SK-N-MC (cell line): ENCODE results near the gene TPM4.
"Not testable (repeated sequence)": the region's sequence is repeated elsewhere in the genome, so short reads cannot be mapped to it uniquely, and the experiment has no call there.

Experiments used
- DNase-seq: peaks from one replicate; pipeline ENCODE4 v3.0.0-alpha.2; 2011; ENCODE audit warnings: low read depth, low spot score
- H3K27ac ChIP-seq: fragments of 200-600 bp; sonication (generic); 2 replicates; pipeline ENCODE4 v1.5.1; 2016; ENCODE audit warnings: mixed run types
- H3K36me3 ChIP-seq: fragments of 200-600 bp; sonication (generic); 2 replicates; pipeline ENCODE4 v1.6.1; 2017; ENCODE audit warnings: antibody characterized with exemption, low read length, mixed read lengths; ENCODE audit not compliant: insufficient read depth
- H3K4me3 ChIP-seq: fragments of 200-600 bp; sonication (generic); 2 replicates; pipeline ENCODE4 v1.5.1; 2016
- H3K9ac ChIP-seq: fragments of 200-600 bp; sonication (generic); 2 replicates; pipeline ENCODE4 v1.8.0; 2017; ENCODE audit warnings: mixed run types, mixed read lengths; ENCODE audit not compliant: insufficient read length
- H3K9me3 ChIP-seq: fragments of 200-600 bp; sonication (generic); 2 replicates; pipeline ENCODE4 v1.6.1; 2017; ENCODE audit warnings: low read depth, mild to moderate bottlenecking, antibody characterized with exemption, low read length, moderate library complexity, mixed read lengths
- EZH2 ChIP-seq: fragments of 200-600 bp; sonication (generic); IDR thresholded peaks from one replicate; pipeline ENCODE4 v1.6.1; 2017; ENCODE audit warnings: antibody characterized with exemption
- FOXP2 ChIP-seq: optimal IDR thresholded peaks from 2 replicates; pipeline ENCODE3; 2011; ENCODE audit warnings: mild to moderate bottlenecking, moderate library complexity; ENCODE audit not compliant: insufficient read depth; ENCODE audit errors: extremely low read length, control extremely low read depth
- POLR2AphosphoS5 ChIP-seq: IDR thresholded peaks from 2 replicates; pipeline ENCODE4 v1.6.1; 2012; ENCODE audit warnings: mild to moderate bottlenecking, low read depth, low read length, borderline replicate concordance

TPM4 gene

DNA sequence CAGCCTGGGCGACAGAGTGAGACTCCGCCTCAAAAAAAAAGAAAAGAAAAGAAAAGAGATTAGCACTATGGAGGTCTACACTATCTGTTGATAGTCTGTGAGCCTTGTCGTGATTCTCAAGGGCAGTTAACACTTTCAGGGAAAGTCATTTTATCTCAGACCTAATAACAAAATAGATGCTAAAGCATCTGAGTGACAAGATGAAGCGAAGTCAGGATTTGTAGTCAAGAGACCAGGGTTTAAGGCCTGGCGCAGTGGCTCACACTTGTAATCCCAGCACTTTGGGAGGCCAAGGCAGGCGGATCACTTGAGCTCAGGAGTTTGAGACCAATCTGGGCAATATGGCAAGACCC, 22.1 kb downstream of the TPM4 start:
- H3K27ac ChIP-seq, result no peak overlapping the region
- H3K36me3 ChIP-seq, result peaks cover 97% of the 10 kb centered on the region
- H3K9ac ChIP-seq, result no peak overlapping the region
- DNase-seq, result no peak
- H3K9me3 ChIP-seq, result no peaks in the 10 kb centered on the region
- TF ChIP-seq POLR2AphosphoS5 (no peak), FOXP2 (no peak), EZH2 (no peak)
- H3K4me3 ChIP-seq, result no peak overlapping the region

DNA sequence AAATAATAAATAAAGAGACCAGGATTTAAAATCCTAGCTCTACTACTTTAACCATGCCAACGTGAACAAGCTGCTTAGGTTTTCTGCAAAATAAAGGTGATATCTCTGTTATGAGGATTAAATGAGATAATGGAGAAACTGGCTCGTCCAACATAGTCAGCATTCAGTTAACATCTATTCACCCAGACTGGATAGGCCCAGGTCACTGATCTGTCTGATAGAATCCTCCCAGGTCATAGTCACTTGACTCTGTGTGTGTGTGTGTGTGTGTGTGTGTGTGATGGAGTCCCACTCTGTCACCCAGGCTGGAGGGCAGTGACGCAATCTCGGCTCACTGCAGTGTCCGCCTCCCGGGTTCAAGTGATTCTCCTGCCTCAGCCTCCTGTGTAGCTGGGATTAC, 22.5 kb downstream of the TPM4 start:
- no peak for DNase-seq
- Histone ChIP-seq H3K27ac (no peak overlapping the region), H3K36me3 (peaks cover 95% of the 10 kb centered on the region), H3K4me3 (no peak overlapping the region), H3K9ac (no peak overlapping the region), H3K9me3 (no peaks in the 10 kb centered on the region)
- TF ChIP-seq EZH2, result no peak
- TF ChIP-seq POLR2AphosphoS5, result no peak
- TF ChIP-seq FOXP2, result no peak

GRCh38 chr19:16099314-16099965, 23.1 kb downstream of the TPM4 start:
- H3K4me3 ChIP-seq, H3K9ac ChIP-seq, DNase-seq, H3K9me3 ChIP-seq: not testable (repeated sequence)
- Histone ChIP-seq H3K27ac (0 out of 2 replicates have a peak overlapping the region, but pooled peaks have one; percentile 21), H3K36me3 (peaks cover 91% of the 10 kb centered on the region)

- no peaks in the 10 kb centered on the region for H3K9me3 ChIP-seq
- no peak overlapping the region for H3K4me3 ChIP-seq
- H3K36me3 ChIP-seq, result peaks cover 80% of the 10 kb centered on the region
- TF ChIP-seq POLR2AphosphoS5 (no peak), FOXP2 (no peak), EZH2 (no peak)
- no peak for DNase-seq
- no peak overlapping the region for H3K27ac ChIP-seq
- no peak overlapping the region for H3K9ac ChIP-seq
Measured at GRCh38 chr19:16100524-16100923, 24.2 kb downstream of the TPM4 start.

GRCh38 chr19:16104722-16105121, 28.4 kb downstream of the TPM4 start:
- DNase-seq, result no peak
- Histone ChIP-seq H3K9me3 (no peaks in the 10 kb centered on the region), H3K4me3 (no peak overlapping the region), H3K9ac (no peak overlapping the region), H3K36me3 (peaks cover 39% of the 10 kb centered on the region), H3K27ac (0 out of 2 replicates have a peak overlapping the region, but pooled peaks have one; percentile 5)
- TF ChIP-seq POLR2AphosphoS5, result no peak
- TF ChIP-seq EZH2, result no peak
- no peak for TF ChIP-seq FOXP2

- TF ChIP-seq EZH2, result no peak
- TF ChIP-seq FOXP2, result no peak
- TF ChIP-seq POLR2AphosphoS5, result no peak
- Histone ChIP-seq H3K9ac (no peak overlapping the region), H3K27ac (no peak overlapping the region; the same call in 1 of the 2 replicates), H3K9me3 (no peaks in the 10 kb centered on the region), H3K4me3 (no peak overlapping the region), H3K36me3 (peaks cover 25% of the 10 kb centered on the region)
- no peak for DNase-seq
Measured at GRCh38 chr19:16106121-16106520, 29.8 kb downstream of the TPM4 start.

DNA sequence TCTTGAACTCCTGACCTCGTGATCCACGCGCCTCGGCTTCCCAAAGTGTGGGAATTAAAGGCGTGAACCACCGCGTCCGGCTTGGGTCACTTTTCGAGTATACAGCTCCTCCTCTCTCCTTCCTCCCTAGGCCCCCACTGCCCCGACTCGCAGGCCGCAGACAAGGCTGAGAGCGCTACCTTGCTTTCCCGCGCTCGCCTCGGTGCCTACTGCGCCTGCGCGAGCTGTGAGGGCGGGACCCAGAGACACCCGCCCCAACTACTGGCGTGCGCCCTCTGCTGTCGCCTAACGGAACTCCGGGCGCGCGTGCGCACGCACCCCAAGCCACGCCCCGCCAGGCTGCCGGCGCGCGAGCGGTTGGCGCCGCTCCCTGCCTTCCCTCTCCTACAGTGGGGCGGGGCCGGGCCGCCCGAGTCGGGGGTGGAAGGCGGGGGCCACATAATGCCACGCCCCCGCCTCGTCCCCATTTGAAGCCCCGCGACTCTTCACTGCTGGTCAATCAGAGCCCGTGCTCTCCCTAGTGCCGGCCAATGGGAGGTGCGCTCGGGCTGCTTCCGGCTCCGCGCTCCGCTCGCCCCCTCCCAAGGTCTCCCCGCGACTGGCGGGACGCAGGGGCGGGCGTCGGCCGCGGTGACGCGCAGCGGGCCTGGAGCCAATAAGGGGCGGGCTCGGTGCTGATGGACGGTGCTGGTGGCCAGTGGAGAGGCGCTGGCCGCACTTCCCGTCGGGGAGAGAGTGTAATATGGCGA, 35.0 kb downstream of the TPM4 start, which contains the start of gene RAB8A:
TSS of gene RAB8A (plus strand) at position 730 of the 749 bp plus-strand sequence. CDS start at position 743, 13 bp downstream.
- TF ChIP-seq POLR2AphosphoS5 (peak; percentile 74; the same call in 1 of the 2 replicates), EZH2 (no peak)
- H3K36me3 ChIP-seq, result peaks cover 10% of the 10 kb centered on the region; the same call in 1 of the 2 replicates
- H3K9ac ChIP-seq, result peak within 1 kb of the TSS; percentile 98
- no peaks in the 10 kb centered on the region for H3K9me3 ChIP-seq
- H3K4me3 ChIP-seq, result peak within 1 kb of the TSS; percentile 94
- peak within 1 kb of the TSS; percentile 73 for H3K27ac ChIP-seq
- peak; percentile 84 for DNase-seq

DNA sequence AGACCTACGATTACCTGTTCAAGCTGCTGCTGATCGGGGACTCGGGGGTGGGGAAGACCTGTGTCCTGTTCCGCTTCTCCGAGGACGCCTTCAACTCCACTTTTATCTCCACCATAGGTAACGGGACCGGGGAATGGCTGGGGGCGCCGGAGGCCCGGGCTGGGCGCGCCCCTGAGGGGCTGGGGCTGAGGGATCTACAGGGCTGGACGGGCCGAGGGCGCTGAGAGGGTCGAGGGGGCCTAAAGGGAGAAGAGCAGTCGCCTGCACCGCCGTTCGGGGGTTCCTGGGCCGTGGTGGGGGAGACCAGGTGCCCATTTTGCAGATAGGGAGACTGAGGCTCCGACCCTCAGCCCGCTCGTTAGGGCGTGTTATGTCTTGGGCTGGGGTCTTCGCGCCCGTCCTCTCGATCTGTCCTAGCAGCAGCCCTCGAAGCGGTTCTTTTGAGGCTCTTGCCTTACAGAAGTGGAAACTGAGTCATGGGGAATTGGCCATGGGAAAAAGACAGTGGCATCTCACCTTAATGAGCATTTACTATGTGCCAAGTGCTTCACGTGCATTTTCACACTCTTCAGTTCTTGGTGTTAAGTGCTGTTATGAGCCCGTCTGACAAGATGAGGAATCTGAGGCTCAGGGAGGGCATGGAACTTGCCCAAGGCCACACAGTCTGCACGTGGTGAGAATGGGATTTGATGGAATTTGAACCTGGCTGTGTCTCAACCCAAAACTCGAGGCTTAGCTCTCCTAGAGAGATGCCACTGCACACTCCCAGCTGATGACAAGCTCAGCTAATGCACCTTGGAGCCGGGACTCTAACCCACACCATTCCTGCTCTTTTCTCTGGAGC, 35.8 kb downstream of the TPM4 start:
- Histone ChIP-seq H3K9ac (peak overlapping the region; percentile 98), H3K9me3 (no peaks in the 10 kb centered on the region), H3K36me3 (peaks cover 10% of the 10 kb centered on the region; the same call in 1 of the 2 replicates), H3K4me3 (peak overlapping the region; percentile 94), H3K27ac (peak overlapping the region; percentile 60; the same call in 1 of the 2 replicates)
- no peak for TF ChIP-seq EZH2
- no peak for TF ChIP-seq FOXP2
- peak; percentile 78 for TF ChIP-seq POLR2AphosphoS5
- DNase-seq, result no peak
